ENCODE results near the gene STK40.

Gene STK40

DNA sequence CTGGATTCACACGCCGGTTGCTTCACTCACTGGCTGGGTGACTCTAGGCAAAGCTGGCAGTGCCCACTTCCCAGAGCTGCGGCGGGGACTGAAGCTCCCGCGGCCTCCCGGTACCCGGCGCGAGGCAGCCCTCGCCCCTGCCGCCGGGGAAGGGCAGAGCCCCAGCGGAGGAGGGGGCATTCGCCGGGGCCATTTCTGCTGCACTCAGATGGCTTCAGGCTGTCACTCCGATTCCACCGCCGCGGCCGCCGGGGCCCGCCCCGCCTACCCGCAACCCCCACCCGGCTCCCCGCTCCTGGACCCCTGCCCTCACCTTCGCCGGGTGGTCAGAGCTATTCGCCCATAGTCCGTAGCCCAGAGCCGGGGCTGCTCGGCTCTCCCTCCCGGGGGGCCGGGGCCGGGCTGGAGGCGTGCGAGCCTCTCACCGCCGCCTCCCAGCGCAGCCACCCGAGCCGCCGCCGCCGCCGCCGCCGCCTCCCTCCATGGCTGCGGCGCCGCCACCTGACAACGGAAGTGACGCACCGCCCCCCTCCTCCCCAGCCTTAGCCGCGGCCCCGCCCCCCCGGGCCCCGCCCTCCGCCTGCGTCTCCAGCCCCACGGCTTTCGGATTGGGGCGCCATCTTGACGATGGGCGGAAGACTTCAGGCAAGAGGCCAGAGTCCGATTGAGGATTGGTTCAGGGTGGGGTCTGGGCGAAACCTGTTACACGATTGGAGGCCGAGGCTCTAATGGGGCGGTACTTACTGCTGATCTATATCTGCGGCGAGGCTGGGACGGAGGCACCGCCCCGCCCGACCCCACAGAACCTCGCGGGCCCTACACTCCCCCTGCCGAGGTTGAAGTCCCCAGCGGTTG, at the start of gene STK40:
TSS of gene STK40 (minus strand) at position 515 of the 855 bp plus-strand sequence. CDS start 24,592 bp downstream, outside the sequence.
- DNase-seq (ENCODE audit: low read depth), result peak; percentile 97

GRCh38 chr1:36433102-36433501, 47.4 kb upstream of the STK40 start:
- DNase-seq (ENCODE audit: low read depth), result no peak

GRCh38 chr1:36432616-36433015, 46.9 kb upstream of the STK40 start:
- DNase-seq (ENCODE audit: low read depth), result no peak

DNA sequence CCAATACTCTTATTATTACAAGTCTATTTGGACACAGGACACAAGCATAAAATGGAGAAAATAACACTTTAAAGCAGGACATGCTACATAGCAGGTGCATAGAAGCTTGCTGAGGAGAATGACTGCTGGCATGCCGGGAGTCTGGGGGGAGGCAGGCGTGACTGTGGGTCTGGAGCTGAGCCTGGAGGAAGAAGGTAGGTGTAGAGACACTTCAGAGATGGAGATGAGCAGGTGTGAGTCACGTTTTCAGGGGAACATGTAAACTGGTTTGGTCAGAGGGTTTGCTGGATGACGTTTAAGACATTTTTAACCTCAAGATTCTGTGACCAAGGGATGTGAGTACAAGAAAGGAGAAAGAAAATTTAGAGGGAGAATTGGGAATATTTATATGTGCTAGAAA, 40.1 kb upstream of the STK40 start:
- no peak for DNase-seq (ENCODE audit: low read depth)

DNA sequence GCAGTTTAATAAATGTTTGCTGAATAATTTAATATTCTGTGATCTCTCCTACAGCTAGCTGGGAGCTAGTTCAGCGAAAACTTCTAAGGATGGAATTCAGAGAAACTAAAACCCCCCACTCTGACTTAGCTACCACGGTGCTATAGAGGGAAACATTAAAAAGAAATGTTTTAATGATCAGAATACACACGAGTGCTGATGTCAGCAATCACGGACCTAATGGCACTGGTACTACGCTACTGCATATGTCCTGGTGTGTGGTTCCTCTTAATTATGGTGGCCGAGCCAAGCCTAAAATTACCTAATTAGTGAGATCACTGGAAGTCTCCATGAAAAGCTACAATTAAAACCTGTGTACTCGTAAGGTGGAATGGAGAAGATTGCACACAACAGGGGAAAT, 35.9 kb upstream of the STK40 start:
- no peak for DNase-seq (ENCODE audit: low read depth)

GRCh38 chr1:36420836-36421317, 35.2 kb upstream of the STK40 start:
- peak; percentile 86 for DNase-seq (ENCODE audit: low read depth)

DNA sequence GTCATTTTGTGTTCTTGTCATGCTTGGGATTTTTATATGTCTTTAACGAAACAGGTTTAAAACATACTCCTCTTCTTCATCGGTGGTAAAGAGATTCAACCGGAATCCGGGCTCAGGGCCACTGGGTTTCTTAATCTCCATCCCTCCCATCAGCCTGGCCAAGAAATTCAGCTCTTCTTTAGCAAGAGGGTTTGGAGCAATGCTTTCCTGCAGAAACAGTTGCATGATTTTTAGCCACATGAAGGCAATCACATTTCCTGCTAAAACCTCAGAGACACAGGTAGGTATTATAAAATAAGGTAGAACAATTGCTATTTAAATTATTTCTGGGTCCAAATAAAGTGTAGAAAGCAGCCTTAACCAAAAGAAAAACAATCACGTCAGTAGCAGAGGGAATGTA, 34.7 kb upstream of the STK40 start:
- DNase-seq (ENCODE audit: low read depth), result no peak

DNA sequence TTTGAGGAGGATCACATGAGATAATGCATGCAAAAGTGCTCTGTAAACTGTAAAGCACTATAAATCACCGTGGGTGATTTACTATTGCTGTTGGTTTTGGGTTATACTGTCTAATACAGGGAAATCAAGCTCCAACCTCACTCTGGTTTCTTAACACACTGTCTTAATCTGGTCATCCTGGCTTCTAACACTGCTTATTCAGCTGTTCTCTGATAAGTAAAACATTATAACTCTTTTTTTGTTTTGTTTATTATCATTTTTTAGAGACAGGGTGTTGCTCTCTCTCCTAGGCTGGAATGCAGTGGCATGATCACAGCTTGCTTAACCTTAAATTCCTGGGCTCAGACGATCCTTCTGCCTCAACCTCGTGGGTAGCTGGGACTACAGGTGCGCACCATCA, 33.8 kb upstream of the STK40 start:
- DNase-seq (ENCODE audit: low read depth), result no peak

GRCh38 chr1:36419140-36419539, 33.4 kb upstream of the STK40 start:
- DNase-seq (ENCODE audit: low read depth), result no peak

DNA sequence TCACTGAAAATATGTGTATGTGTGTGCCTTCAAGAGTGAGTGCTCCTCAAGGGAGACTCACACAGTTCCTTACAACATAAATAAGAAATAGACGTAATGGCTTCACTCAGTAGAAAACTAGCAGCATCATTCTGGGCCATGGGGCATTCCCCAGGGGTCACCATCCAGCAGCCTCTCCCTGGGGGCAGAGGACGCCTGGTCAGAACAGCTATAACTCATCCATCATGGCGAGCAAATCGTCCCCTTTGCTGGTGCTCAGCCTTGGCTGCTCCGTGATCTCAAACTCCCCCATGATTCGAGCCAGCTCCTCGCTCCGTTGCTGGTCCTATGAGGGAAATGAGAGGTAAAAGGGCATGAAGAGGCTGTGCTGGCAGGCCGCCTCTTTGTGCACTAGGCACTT, 32.2 kb upstream of the STK40 start:
- DNase-seq (ENCODE audit: low read depth), result no peak

- no peak for DNase-seq (ENCODE audit: low read depth)
These were observed 30.1 kb upstream of the STK40 start for GRCh38 chr1:36415661-36416326.

GRCh38 chr1:36414384-36414783, 28.7 kb upstream of the STK40 start:
- DNase-seq (ENCODE audit: low read depth), result no peak

GRCh38 chr1:36411674-36412648, 26.2 kb upstream of the STK40 start:
- peak; percentile 30 for DNase-seq (ENCODE audit: low read depth)

DNA sequence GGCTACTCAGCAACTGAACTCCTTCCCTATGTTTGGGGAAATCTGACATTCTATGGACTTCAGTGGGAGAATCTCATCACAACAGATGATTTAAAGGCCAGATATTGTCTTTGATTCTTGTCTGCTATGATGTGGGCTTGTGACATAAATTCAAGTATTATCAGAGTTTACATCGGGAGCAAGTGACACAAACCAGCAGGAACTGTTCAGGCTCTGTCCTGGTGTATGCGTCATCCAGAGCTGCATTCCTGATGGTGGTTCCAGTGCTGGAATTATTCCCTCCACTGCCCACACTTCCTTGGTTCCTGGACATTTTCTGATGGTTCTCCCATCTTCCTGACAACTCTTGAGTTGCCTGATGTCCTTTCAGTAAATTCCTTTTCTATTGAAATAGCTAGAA, 22.8 kb upstream of the STK40 start:
- DNase-seq (ENCODE audit: low read depth), result no peak

DNA sequence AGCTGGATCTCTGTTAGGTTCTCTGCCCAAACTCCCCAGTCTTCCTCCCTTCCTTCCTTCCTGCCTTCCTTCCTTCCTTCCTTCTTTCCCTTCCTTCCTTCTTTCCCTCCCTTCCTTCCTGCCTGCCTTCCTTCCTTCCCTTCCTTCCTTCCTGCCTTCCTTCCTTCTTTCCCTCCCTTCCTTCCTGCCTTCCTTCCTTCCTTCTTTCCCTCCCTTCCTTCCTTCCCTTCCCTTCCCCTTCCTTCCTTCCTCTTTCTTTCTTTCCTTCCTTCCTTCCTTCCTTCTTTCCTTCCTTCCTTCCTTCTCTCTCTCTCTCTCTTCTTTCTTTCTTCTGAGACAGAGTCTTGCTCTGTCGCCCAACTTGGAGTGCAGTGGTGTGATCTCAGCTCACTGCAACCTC, 20.7 kb upstream of the STK40 start:
- DNase-seq (ENCODE audit: low read depth), result no peak

DNA sequence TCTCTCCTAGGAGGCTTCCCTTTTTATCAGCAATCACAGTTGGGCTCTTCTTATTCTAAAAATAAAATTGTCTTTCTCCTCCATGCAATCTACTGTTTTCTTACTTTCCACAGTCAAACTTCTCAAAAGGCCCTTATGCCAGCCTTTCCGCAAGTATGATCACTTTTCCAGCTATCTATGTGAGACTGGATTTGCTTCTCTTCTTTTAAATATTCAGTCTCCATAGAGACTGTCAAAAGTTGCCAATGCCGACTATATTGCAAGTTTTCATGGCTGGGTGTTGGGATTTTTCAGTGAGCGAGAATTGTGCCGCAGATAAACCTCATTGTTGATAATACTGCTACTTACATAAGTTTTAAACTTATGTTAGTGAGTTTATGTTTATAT, 16.8 kb upstream of the STK40 start:
- DNase-seq (ENCODE audit: low read depth), result no peak

GRCh38 chr1:36401602-36402503, 16.1 kb upstream of the STK40 start:
- no peak for DNase-seq (ENCODE audit: low read depth)

GRCh38 chr1:36400825-36401601, 15.3 kb upstream of the STK40 start:
- peak; percentile 65 for DNase-seq (ENCODE audit: low read depth)

GRCh38 chr1:36400514-36400824, 14.7 kb upstream of the STK40 start:
- no peak for DNase-seq (ENCODE audit: low read depth)

- DNase-seq (ENCODE audit: low read depth), result no peak
These were observed 12.8 kb upstream of the STK40 start for GRCh38 chr1:36398370-36398977.

Data from activated T-cell treated with anti-CD3 and anti-CD28 coated beads for 48 hours (primary cell).